Neural progenitor cell (in vitro differentiated cells): ENCODE results near the gene TPPP3.

Source experiments
- EZH2 ChIP-seq: fragments of 200-600 bp; sonication (generic); IDR thresholded peaks from 2 replicates; pipeline ENCODE4 v1.6.1; 2017; ENCODE audit warnings: antibody characterized with exemption, mild to moderate bottlenecking, moderate library complexity
- EZH2phosphoT487 ChIP-seq: fragments of 200-600 bp; sonication (generic); IDR thresholded peaks from 2 replicates; pipeline ENCODE4 v1.6.1; 2017; ENCODE audit warnings: antibody characterized with exemption
- TF ChIP-seq, protein P1 (sequence below): fragments of 200-600 bp; sonication (generic); IDR thresholded peaks from 2 replicates; pipeline ENCODE4 v1.5.1; 2017; ENCODE audit warnings: antibody characterized with exemption, mild to moderate bottlenecking

DNA sequence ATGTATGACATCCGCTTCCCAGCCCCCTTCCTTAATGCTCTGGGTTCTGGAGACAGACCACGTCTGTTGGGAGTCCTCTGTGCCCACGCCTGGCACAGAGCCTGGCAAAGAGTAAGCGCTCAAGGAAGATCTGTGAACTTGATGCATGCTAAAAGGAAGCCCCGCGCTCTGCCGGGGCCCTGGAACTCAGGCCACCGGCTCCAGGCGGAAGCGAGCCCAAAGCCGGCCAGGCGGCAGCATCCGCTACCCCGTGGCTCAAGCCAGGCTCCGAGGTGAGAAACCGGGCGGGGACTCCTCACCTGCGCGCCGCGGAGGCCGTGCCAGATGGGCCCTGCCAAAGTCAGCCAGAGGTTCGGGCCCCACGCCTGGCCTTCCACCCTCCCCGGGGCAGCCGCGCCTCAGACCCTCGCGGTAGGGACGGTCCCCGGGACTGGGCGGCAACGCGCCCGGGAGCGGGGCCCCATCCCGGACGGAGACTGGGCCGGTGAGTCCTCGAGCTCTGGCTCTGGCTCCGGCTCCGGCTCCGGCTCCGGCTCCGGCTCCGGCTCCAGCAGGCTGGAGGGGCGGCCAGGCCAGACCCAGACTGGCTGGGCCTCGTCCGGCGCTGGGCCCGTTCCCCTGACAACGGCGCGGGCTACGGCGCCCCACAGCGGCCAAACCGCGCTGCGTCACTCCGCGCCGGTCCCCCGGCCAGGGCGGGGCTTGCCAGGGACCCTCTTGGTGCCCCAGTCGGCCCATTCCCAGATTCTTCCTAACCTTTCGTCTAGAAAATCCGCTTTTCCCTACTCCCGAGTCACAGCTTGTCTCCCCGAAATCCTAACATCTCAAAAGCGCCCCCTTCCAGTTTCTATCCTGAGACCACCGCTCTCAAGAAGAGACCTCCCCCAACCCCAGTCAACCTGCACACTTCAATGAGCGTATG lies 22.8 kb upstream of the TPPP3 start, which contains the start of gene ZDHHC1:
- TF ChIP-seq, protein P1, sequence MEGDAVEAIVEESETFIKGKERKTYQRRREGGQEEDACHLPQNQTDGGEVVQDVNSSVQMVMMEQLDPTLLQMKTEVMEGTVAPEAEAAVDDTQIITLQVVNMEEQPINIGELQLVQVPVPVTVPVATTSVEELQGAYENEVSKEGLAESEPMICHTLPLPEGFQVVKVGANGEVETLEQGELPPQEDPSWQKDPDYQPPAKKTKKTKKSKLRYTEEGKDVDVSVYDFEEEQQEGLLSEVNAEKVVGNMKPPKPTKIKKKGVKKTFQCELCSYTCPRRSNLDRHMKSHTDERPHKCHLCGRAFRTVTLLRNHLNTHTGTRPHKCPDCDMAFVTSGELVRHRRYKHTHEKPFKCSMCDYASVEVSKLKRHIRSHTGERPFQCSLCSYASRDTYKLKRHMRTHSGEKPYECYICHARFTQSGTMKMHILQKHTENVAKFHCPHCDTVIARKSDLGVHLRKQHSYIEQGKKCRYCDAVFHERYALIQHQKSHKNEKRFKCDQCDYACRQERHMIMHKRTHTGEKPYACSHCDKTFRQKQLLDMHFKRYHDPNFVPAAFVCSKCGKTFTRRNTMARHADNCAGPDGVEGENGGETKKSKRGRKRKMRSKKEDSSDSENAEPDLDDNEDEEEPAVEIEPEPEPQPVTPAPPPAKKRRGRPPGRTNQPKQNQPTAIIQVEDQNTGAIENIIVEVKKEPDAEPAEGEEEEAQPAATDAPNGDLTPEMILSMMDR, result peak; percentile 75
- peak; percentile 51 for TF ChIP-seq EZH2
- no peak for TF ChIP-seq EZH2phosphoT487
